DOHH2 (cell line): ENCODE data around the gene PLA2G4B.

Experiments used
- H3F3A ChIP-seq: fragments of 200-600 bp; sonication (generic), shearing (Covaris generic); 2 replicates; pipeline ENCODE4 v1.6.0; 2016; ENCODE audit warnings: antibody characterized with exemption, mild to moderate bottlenecking; ENCODE audit not compliant: control insufficient read depth, insufficient read depth
- H3K27ac ChIP-seq: fragments of 200-600 bp; sonication (generic); 2 replicates; pipeline ENCODE4 v1.5.1; 2014; ENCODE audit warnings: low read depth, mild to moderate bottlenecking, low read length, moderate library complexity
- H3K27me3 ChIP-seq: fragments of 200-600 bp; sonication (generic); 2 replicates; pipeline ENCODE4 v1.6.1; 2014; ENCODE audit warnings: mild to moderate bottlenecking, low read length, mixed read lengths; ENCODE audit not compliant: control insufficient read depth
- H3K36me3 ChIP-seq: fragments of 200-600 bp; sonication (generic); 2 replicates; pipeline ENCODE4 v1.6.1; 2014; ENCODE audit warnings: mild to moderate bottlenecking, low read length, moderate library complexity, mixed read lengths; ENCODE audit not compliant: control insufficient read depth
- H3K4me1 ChIP-seq: fragments of 200-600 bp; sonication (generic); 2 replicates; pipeline ENCODE4 v1.6.1; 2014; ENCODE audit warnings: mild to moderate bottlenecking, low read length, mixed read lengths; ENCODE audit not compliant: control insufficient read depth
- H3K4me2 ChIP-seq: fragments of 200-600 bp; sonication (generic); 2 replicates; pipeline ENCODE4 v1.6.0; 2014; ENCODE audit warnings: mild to moderate bottlenecking, low read length, moderate library complexity
- H3K4me3 ChIP-seq: fragments of 200-600 bp; sonication (generic); 2 replicates; pipeline ENCODE4 v1.5.1; 2014; ENCODE audit warnings: mild to moderate bottlenecking, low read length, mixed read lengths
- H3K79me2 ChIP-seq: fragments of 200-600 bp; sonication (generic); 2 replicates; pipeline ENCODE4 v1.6.1; 2014; ENCODE audit warnings: mild to moderate bottlenecking, low read length, mixed read lengths; ENCODE audit not compliant: control insufficient read depth
- H3K9me2 ChIP-seq: fragments of 200-600 bp; sonication (generic); replicated peaks from 2 replicates; pipeline ENCODE4 v1.6.1; 2014; ENCODE audit warnings: mild to moderate bottlenecking, low read length, mixed read lengths; ENCODE audit not compliant: control insufficient read depth
- H3K9me3 ChIP-seq: fragments of 200-600 bp; sonication (generic); 2 replicates; pipeline ENCODE4 v1.6.1; 2014; ENCODE audit warnings: antibody characterized with exemption, low read length, mixed read lengths; ENCODE audit not compliant: control insufficient read depth, insufficient read depth
- H4K20me1 ChIP-seq: fragments of 200-600 bp; sonication (generic); 2 replicates; pipeline ENCODE4 v1.6.0; 2014; ENCODE audit warnings: low read depth, mild to moderate bottlenecking, antibody characterized with exemption, low read length, moderate library complexity; ENCODE audit not compliant: control insufficient read depth, insufficient read depth
- EZH2phosphoT487 ChIP-seq: fragments of 200-600 bp; sonication (generic); IDR thresholded peaks from 2 replicates; pipeline ENCODE4 v1.6.1; 2017; ENCODE audit warnings: borderline replicate concordance, mild to moderate bottlenecking, antibody characterized with exemption, low read length, moderate library complexity, mixed read lengths
- TF ChIP-seq, protein P1 (sequence below): fragments of 200-600 bp; sonication (generic); IDR thresholded peaks from one replicate; pipeline ENCODE4 v1.5.1; 2014; ENCODE audit warnings: antibody characterized with exemption, mild to moderate bottlenecking, low read depth, low read length; ENCODE audit not compliant: poor library complexity, severe bottlenecking

The PLA2G4B gene

GRCh38 chr15:41844814-41845213 lies 6.2 kb downstream of the PLA2G4B start:
- no peaks in the 10 kb centered on the region for H3K27me3 ChIP-seq
- no peak overlapping the region for H3K4me3 ChIP-seq
- TF ChIP-seq, protein P1, sequence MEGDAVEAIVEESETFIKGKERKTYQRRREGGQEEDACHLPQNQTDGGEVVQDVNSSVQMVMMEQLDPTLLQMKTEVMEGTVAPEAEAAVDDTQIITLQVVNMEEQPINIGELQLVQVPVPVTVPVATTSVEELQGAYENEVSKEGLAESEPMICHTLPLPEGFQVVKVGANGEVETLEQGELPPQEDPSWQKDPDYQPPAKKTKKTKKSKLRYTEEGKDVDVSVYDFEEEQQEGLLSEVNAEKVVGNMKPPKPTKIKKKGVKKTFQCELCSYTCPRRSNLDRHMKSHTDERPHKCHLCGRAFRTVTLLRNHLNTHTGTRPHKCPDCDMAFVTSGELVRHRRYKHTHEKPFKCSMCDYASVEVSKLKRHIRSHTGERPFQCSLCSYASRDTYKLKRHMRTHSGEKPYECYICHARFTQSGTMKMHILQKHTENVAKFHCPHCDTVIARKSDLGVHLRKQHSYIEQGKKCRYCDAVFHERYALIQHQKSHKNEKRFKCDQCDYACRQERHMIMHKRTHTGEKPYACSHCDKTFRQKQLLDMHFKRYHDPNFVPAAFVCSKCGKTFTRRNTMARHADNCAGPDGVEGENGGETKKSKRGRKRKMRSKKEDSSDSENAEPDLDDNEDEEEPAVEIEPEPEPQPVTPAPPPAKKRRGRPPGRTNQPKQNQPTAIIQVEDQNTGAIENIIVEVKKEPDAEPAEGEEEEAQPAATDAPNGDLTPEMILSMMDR = no peak
- TF ChIP-seq EZH2phosphoT487 = no peak
- no peaks in the 10 kb centered on the region for H3K9me2 ChIP-seq
- H3K9me3 ChIP-seq = no peaks in the 10 kb centered on the region
- no peaks in the 10 kb centered on the region for H3F3A ChIP-seq
- no peak overlapping the region for H3K4me2 ChIP-seq
- no peaks in the 10 kb centered on the region for H3K36me3 ChIP-seq
- no peak overlapping the region for H3K27ac ChIP-seq
- no peaks in the 10 kb centered on the region for H3K79me2 ChIP-seq
- no peaks in the 10 kb centered on the region for H3K4me1 ChIP-seq
- no peaks in the 10 kb centered on the region for H4K20me1 ChIP-seq

DNA sequence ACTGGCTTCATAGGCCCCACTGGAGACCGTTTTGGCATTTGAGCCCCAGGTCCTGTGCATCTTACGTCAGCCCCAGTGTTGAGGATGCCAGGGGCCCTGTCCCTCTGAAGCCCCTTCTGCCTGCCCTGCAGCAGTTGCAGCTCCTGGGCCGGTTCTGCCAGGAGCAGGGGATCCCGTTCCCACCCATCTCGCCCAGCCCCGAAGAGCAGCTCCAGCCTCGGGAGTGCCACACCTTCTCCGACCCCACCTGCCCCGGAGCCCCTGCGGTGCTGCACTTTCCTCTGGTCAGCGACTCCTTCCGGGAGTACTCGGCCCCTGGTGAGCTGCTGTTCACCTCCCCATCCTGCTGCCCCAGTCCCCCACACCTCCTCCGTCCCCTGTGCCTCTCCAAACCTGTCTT lies 8.6 kb downstream of the PLA2G4B start:
- Histone ChIP-seq H3K36me3 (no peaks in the 10 kb centered on the region), H3K27me3 (no peaks in the 10 kb centered on the region), H3K4me3 (no peak overlapping the region), H4K20me1 (no peaks in the 10 kb centered on the region), H3K79me2 (no peaks in the 10 kb centered on the region), H3K9me3 (no peaks in the 10 kb centered on the region), H3K27ac (no peak overlapping the region), H3K9me2 (no peaks in the 10 kb centered on the region), H3K4me2 (no peak overlapping the region), H3K4me1 (no peaks in the 10 kb centered on the region), H3F3A (no peaks in the 10 kb centered on the region)
- TF ChIP-seq EZH2phosphoT487 = no peak
- TF ChIP-seq, protein P1 = no peak

DNA sequence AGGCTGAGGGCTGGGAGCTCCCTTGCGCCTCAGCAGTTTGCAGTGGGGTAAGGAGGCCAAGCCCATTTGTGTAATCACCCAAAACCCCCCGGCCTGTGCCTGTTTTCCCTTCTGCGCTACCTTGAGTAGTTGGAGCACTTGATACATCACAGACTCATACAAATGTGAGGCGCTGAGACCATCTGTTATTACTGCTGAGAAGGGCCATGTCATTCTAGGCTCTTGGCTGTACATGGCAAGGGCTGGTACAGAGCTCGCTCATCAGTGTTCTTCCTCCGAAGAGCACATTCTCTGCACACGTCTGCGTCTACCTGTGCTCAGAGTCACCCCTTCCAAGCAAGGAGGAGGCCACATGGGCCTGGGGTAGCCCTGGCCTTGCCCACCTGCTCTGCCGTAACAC lies 9.3 kb downstream of the PLA2G4B start:
- H3K36me3 ChIP-seq = no peaks in the 10 kb centered on the region

More for the DNA sequence above, 9.3 kb downstream of the PLA2G4B start:
- Histone ChIP-seq H3K4me1 (no peaks in the 10 kb centered on the region), H3K9me2 (no peaks in the 10 kb centered on the region), H3K27ac (no peak overlapping the region), H3K4me2 (no peak overlapping the region), H3F3A (no peaks in the 10 kb centered on the region), H3K27me3 (no peaks in the 10 kb centered on the region), H4K20me1 (no peaks in the 10 kb centered on the region), H3K79me2 (no peaks in the 10 kb centered on the region), H3K9me3 (no peaks in the 10 kb centered on the region), H3K4me3 (no peak overlapping the region)
- TF ChIP-seq EZH2phosphoT487 = no peak
- TF ChIP-seq, protein P1 = no peak
